Mammary epithelial cell (primary cell): ENCODE measurements around the gene UFL1.
"Not testable (repeated sequence)": the region's sequence is repeated elsewhere in the genome, so short reads cannot be mapped to it uniquely, and the experiment has no call there.

Experiments used
- EZH2 ChIP-seq: IDR thresholded peaks from 2 replicates; pipeline ENCODE4 v1.6.1; 2012; ENCODE audit warnings: low read length, inconsistent platforms, borderline replicate concordance
- TF ChIP-seq, protein P1 (sequence below), 2 donors: IDR thresholded peaks in 1 of 2; conservative IDR thresholded peaks in 1 of 2; 2 replicates each; pipeline ENCODE4 v1.5.1; 2011 to 2012; ENCODE audit warnings: inconsistent platforms in 2 of 2, low read length in 2 of 2, mild to moderate bottlenecking in 2 of 2, control low read depth in 1 of 2, low read depth in 1 of 2; ENCODE audit not compliant: insufficient read depth in 1 of 2; ENCODE audit errors: extremely low read depth in 1 of 2

GRCh38 chr6:96472291-96472690 lies 49.3 kb upstream of the UFL1 start:
- TF ChIP-seq, protein P1, sequence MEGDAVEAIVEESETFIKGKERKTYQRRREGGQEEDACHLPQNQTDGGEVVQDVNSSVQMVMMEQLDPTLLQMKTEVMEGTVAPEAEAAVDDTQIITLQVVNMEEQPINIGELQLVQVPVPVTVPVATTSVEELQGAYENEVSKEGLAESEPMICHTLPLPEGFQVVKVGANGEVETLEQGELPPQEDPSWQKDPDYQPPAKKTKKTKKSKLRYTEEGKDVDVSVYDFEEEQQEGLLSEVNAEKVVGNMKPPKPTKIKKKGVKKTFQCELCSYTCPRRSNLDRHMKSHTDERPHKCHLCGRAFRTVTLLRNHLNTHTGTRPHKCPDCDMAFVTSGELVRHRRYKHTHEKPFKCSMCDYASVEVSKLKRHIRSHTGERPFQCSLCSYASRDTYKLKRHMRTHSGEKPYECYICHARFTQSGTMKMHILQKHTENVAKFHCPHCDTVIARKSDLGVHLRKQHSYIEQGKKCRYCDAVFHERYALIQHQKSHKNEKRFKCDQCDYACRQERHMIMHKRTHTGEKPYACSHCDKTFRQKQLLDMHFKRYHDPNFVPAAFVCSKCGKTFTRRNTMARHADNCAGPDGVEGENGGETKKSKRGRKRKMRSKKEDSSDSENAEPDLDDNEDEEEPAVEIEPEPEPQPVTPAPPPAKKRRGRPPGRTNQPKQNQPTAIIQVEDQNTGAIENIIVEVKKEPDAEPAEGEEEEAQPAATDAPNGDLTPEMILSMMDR (conservative IDR thresholded peaks at IDR 0.05 in 1 of 2, IDR thresholded peaks at IDR 0.05 in 1 of 2; ENCODE audit: extremely low read depth in 1 of 2, insufficient read depth in 1 of 2, low read depth in 1 of 2, low read length in 2 of 2): not testable (repeated sequence)
- TF ChIP-seq EZH2: not testable (repeated sequence)
